K562 (cell line): ENCODE measurements around the gene PDRG1. TPM values are rescaled to one million over a fixed set of nuclear protein-coding genes. Genes with fewer than 3 reads are reported as not detected.

ENCODE experiments used
- ATAC-seq: fragments of 200-7000 bp; cut with Tn5 transposase; 3 replicates; pipeline ENCODE4 v1.9.1; 2020; ENCODE audit warnings: moderate library complexity
- BruUV-seq: library from RNA; stranded (reverse); fragments of 400-500 nt; replicated peaks from 2 replicates; lab custom pipeline; 2021; lab: Mats Ljungman, UMichigan
- CTCF ChIA-PET: fragments of 300-600 bp; formaldehyde crosslinking; extraction: SDS; loops from one replicate; lab custom pipeline; 2021; ENCODE audit warnings: low intra/inter-chr PET ratio; lab: Yijun Ruan, JAX
- POLR2A ChIA-PET: fragments of 300-600, 350-650 bp; sonication (Branson Sonifier 250); formaldehyde crosslinking; extraction: SDS; loops from one replicate; lab custom pipeline; 2021; ENCODE audit warnings: antibody characterized with exemption, inconsistent platforms; lab: Yijun Ruan, JAX
- DNase-seq, 4 experiments: peaks; one replicate each; pipeline versions ENCODE4 v3.0.0 to v3.0.0-alpha.2; 2011 to 2018; ENCODE audit warnings: low spot score in 3 of 4, mixed read lengths in 3 of 4; ENCODE audit errors: extremely low read depth in 1 of 4
- FAIRE-seq: peaks from 2 replicates; lab custom pipeline; 2011; peaks lifted over from hg19 to GRCh38; lab: Jason Lieb, UNC
- H2AFZ ChIP-seq: 2 replicates; pipeline ENCODE4 v1.6.0; 2011; ENCODE audit warnings: low read depth, low read length, control low read depth, inconsistent platforms
- H3K27ac ChIP-seq: fragments of 200-600 bp; 3 replicates; pipeline ENCODE4 v1.8.0; 2011; ENCODE audit warnings: low read depth, mild to moderate bottlenecking, control low read depth, inconsistent platforms, low read length, moderate library complexity, mixed read lengths; ENCODE audit errors: extremely low read depth
- H3K27me3 ChIP-seq, 2 experiments: fragments of 300-600 bp in 1 of 2; 2 replicates in 1 of 2; 3 replicates in 1 of 2; pipeline versions ENCODE4 v1.6.0 to v1.8.0; 2011; ENCODE audit warnings: inconsistent platforms in 2 of 2, low read length in 2 of 2, mild to moderate bottlenecking in 1 of 2, mixed read lengths in 1 of 2, moderate library complexity in 1 of 2; ENCODE audit not compliant: control insufficient read depth in 2 of 2, insufficient read depth in 2 of 2
- H3K36me3 ChIP-seq: fragments of 300-600 bp; 3 replicates; pipeline ENCODE4 v1.8.0; 2011; ENCODE audit warnings: mild to moderate bottlenecking, low read length, inconsistent platforms; ENCODE audit not compliant: control insufficient read depth, insufficient read depth
- H3K4me1 ChIP-seq, 2 experiments: fragments of 200-600 bp in 1 of 2; replicated peaks in 1 of 2; 2 replicates in 1 of 2; 3 replicates in 1 of 2; pipeline versions ENCODE4 v1.5.1 to v1.8.0; 2011; ENCODE audit warnings: inconsistent platforms in 2 of 2, low read length in 2 of 2, mild to moderate bottlenecking in 1 of 2, mixed read lengths in 1 of 2, moderate library complexity in 1 of 2; ENCODE audit not compliant: control insufficient read depth in 2 of 2, insufficient read depth in 2 of 2
- H3K4me2 ChIP-seq: 2 replicates; pipeline ENCODE4 v1.6.1; 2011; ENCODE audit warnings: low read length, control low read depth, inconsistent platforms, mixed read lengths; ENCODE audit not compliant: insufficient read depth
- H3K4me3 ChIP-seq: fragments of 200-600 bp; sonication (generic), shearing (Covaris generic); 2 replicates; pipeline ENCODE4 v1.5.1; 2016; ENCODE audit warnings: control low read depth, inconsistent platforms
- H3K79me2 ChIP-seq: fragments of 200-600 bp; 3 replicates; pipeline ENCODE4 v1.8.0; 2011; ENCODE audit warnings: low read length, inconsistent platforms; ENCODE audit not compliant: control insufficient read depth, insufficient read depth
- H3K9ac ChIP-seq, 2 experiments: 2 replicates each; pipeline versions ENCODE4 v1.6.0 to v1.6.1; 2011; ENCODE audit warnings: low read depth in 2 of 2, low read length in 2 of 2, control low read depth in 1 of 2, inconsistent platforms in 1 of 2, mild to moderate bottlenecking in 1 of 2, mixed read lengths in 1 of 2; ENCODE audit not compliant: insufficient read depth in 1 of 2
- H3K9me1 ChIP-seq: one replicate; pipeline ENCODE4 v1.6.0; 2011; ENCODE audit warnings: inconsistent platforms, mild to moderate bottlenecking, low read length, moderate library complexity; ENCODE audit not compliant: control insufficient read depth, insufficient read depth
- H3K9me3 ChIP-seq: replicated peaks from 2 replicates; pipeline ENCODE4 v1.5.1; 2011; ENCODE audit warnings: low read depth, low read length, inconsistent platforms; ENCODE audit not compliant: control insufficient read depth, insufficient read depth
- H4K20me1 ChIP-seq: replicated peaks from 2 replicates; pipeline ENCODE4 v1.6.1; 2011; ENCODE audit warnings: low read length, inconsistent platforms, mixed read lengths; ENCODE audit not compliant: control insufficient read depth, insufficient read depth
- ADNP ChIP-seq: fragments of 200-800 bp; sonication (Bioruptor generic); IDR thresholded peaks from 2 replicates; pipeline ENCODE4 v1.6.1; 2016; ENCODE audit warnings: missing genetic modification characterization, missing compliant biosample characterization
- BCOR ChIP-seq: fragments of 450-650 bp; IDR thresholded peaks from 2 replicates; pipeline ENCODE4 v1.6.1; 2016
- CBX1 ChIP-seq: sonication (generic); IDR thresholded peaks from 2 replicates; pipeline ENCODE4 v1.6.1; 2016; ENCODE audit warnings: antibody characterized with exemption, low read depth, mild to moderate bottlenecking
- CHD4 ChIP-seq: fragments of 200-600 bp; sonication (generic); IDR thresholded peaks from 3 replicates; pipeline ENCODE4 v1.6.1; 2012; ENCODE audit warnings: low read depth, mild to moderate bottlenecking, mixed read lengths, low read length, inconsistent platforms; ENCODE audit not compliant: insufficient read depth, insufficient replicate concordance, poor library complexity, severe bottlenecking
- HDAC2 ChIP-seq: fragments of 450-650 bp; IDR thresholded peaks from 2 replicates; pipeline ENCODE4 v1.6.1; 2016; ENCODE audit warnings: mild to moderate bottlenecking
- KDM1A ChIP-seq, 2 experiments: fragments of 450-650 bp; IDR thresholded peaks; 2 replicates each; pipeline ENCODE4 v1.6.1; 2016; ENCODE audit warnings: mild to moderate bottlenecking in 2 of 2
- MED1 ChIP-seq: sonication (generic); formaldehyde crosslinking; IDR thresholded peaks from 2 replicates; pipeline ENCODE4 v1.8.1; 2023; ENCODE audit warnings: missing genetic modification reagents, borderline replicate concordance
- RBM25 ChIP-seq: fragments of 200-400 bp; formaldehyde crosslinking; IDR thresholded peaks from 2 replicates; pipeline ENCODE4 v1.6.1; 2018; ENCODE audit warnings: low read length, low read depth, moderate library complexity; ENCODE audit not compliant: severe bottlenecking
- RFX7 ChIP-seq: fragments of 250-450 bp; sonication (Bioruptor Pico); IDR thresholded peaks from 2 replicates; pipeline ENCODE4 v1.5.1; 2021; ENCODE audit warnings: mild to moderate bottlenecking
- SMARCA5 ChIP-seq: fragments of 450-650 bp; IDR thresholded peaks from 2 replicates; pipeline ENCODE4 v1.6.1; 2016
- STAT5B ChIP-seq: fragments of 250-450 bp; sonication (Bioruptor Pico); IDR thresholded peaks from 2 replicates; pipeline ENCODE4 v1.8.0; 2021; ENCODE audit warnings: mild to moderate bottlenecking, inconsistent platforms
- TSHZ1 ChIP-seq: fragments of 250-450 bp; sonication (Bioruptor Pico); IDR thresholded peaks from 2 replicates; pipeline ENCODE4 v1.4.0; 2020; ENCODE audit warnings: mild to moderate bottlenecking, moderate library complexity
- ZBTB17 ChIP-seq: fragments of 450-650 bp; formaldehyde crosslinking; IDR thresholded peaks from 2 replicates; pipeline ENCODE4 v1.4.0; 2020; ENCODE audit warnings: mild to moderate bottlenecking
- ZNF561 ChIP-seq: fragments of 450-650 bp; formaldehyde crosslinking; conservative IDR thresholded peaks from 2 replicates; pipeline ENCODE4 v1.4.0; 2020; ENCODE audit warnings: mild to moderate bottlenecking, moderate library complexity
- ZNF717 ChIP-seq: fragments of 250-450 bp; sonication (Bioruptor Pico); IDR thresholded peaks from 2 replicates; pipeline ENCODE4 v1.5.0; 2021
- WGBS: fragments of 100-300 bp; shearing (Covaris generic); methylation state at CpG from one replicate; pipeline ENCODE4 v1.1.6; 2016; ENCODE audit warnings: low coverage, mixed read lengths; ENCODE audit not compliant: insufficient coverage; ENCODE audit errors: missing lambda C conversion rate; 5-methylcytosine and 5-hydroxymethylcytosine counted together
- in situ Hi-C: fragments of 300-500 bp; cut with MboI; formaldehyde crosslinking; loops from 4 replicates; pipeline ENCODE4 v1.15.0; 2018; ENCODE audit warnings: inconsistent platforms, mixed read lengths
- intact Hi-C: fragments of 100-400 bp; cut with micrococcal nuclease; formaldehyde crosslinking; loops from 2 replicates; pipeline ENCODE4 v1.14.2; 2022
- polyA plus RNA-seq, 8 experiments: library from polyadenylated mRNA; depleted of rRNA in 4 of 8; stranded (reverse) in 5 of 8; unstranded in 3 of 8; fragments of >200 nt; fragmentation: Nextera tagmentation in 2 of 8; fragmentation: Illumina TruSeq in 1 of 8; extraction: Ambion mirVana in 2 of 8; extraction: Trizol in 1 of 8; gene quantifications; 2 replicates each; pipeline versions ENCODE4 v1.2.1 to v1.2.3, GENCODE V29; 2011 to 2014; ENCODE audit warnings: inconsistent platforms in 1 of 8, missing spikeins in 1 of 8
- total RNA-seq, 7 experiments: library from RNA; depleted of rRNA in 6 of 7; stranded (reverse); fragments of >200 nt in 6 of 7; fragmentation: Illumina TruSeq in 2 of 7; extraction: Trizol in 2 of 7; gene quantifications; 2 replicates each; pipeline versions ENCODE4 v1.2.1 to v1.2.3, GENCODE V29; 2011 to 2021; ENCODE audit warnings: low replicate concordance in 1 of 7

PDRG1 gene
- total and polyA plus RNA-seq, 9 of the 15 experiments (the other 6 are each of a cell fraction or from before 2014, with no cell fraction given) = 12.6 to 58.6 (median 26.1) TPM

GRCh38 chr20:31908016-31908415 is 43.8 kb downstream of the PDRG1 start (continued):
- TF ChIP-seq ZBTB17 = no peak
- TF ChIP-seq MED1 (CRISPR knock-in tag) = no peak
- TF ChIP-seq STAT5B (CRISPR knock-in tag) = no peak
- TF ChIP-seq, all 486 proteins: peak for 0

GRCh38 chr20:31907046-31907445 is 44.8 kb downstream of the PDRG1 start:
- Histone ChIP-seq H3K9me3 (no peaks in the 10 kb centered on the region), H3K9me1 (no peaks in the 10 kb centered on the region), H3K27ac (no peak overlapping the region), H2AFZ (no peak overlapping the region), H3K4me1 (no peaks in the 10 kb centered on the region; a peak in 2 of 5 replicates), H4K20me1 (no peaks in the 10 kb centered on the region), H3K27me3 (peaks cover 2 to 21% of the 10 kb centered on the region in 2 experiments; a peak in 2 of 5 replicates), H3K4me3 (no peak overlapping the region), H3K4me2 (no peak overlapping the region), H3K79me2 (no peaks in the 10 kb centered on the region), H3K9ac (no peak overlapping the region), H3K36me3 (no peaks in the 10 kb centered on the region)
- no peak for DNase-seq
- in situ Hi-C loops (no loop called here), intact Hi-C loops (no loop called here)
- WGBS = 29% methylated on average over 5 of the region's 5 CpGs
- FAIRE-seq = no peak
- ChIA-PET CTCF (no interaction called here), POLR2A (interaction anchor here (0.9 kb wide), 1 partner anchor 12 kb away, joined by 3 read pairs; no protein-coding TSS in a partner anchor)
- TF ChIP-seq ZNF561 (CRISPR knock-in tag) = no peak
- no peak for TF ChIP-seq ZNF717
- peak; percentile 82 for TF ChIP-seq ADNP (tag)
- no peak for TF ChIP-seq TSHZ1 (CRISPR knock-in tag)
- TF ChIP-seq SMARCA5 = peak; percentile 41; the same call in 1 of the 2 replicates
- TF ChIP-seq BCOR = peak; percentile 69; the same call in 1 of the 2 replicates
- TF ChIP-seq CBX1 = 0 out of 2 replicates have a peak, but pooled peaks have one; percentile 55
- peak; percentile 38 to 54; a peak in 2 of 4 replicates for TF ChIP-seq KDM1A (IDR thresholded peaks at IDR 0.05)
- TF ChIP-seq RFX7 (CRISPR knock-in tag) = no peak
- peak; percentile 85 for TF ChIP-seq RBM25
- peak; percentile 32 for TF ChIP-seq CHD4
- TF ChIP-seq HDAC2 = peak; percentile 56; the same call in 1 of the 2 replicates
- BruUV-seq = no TSS peak
- no peak for ATAC-seq
